IMR-90 (cell line): ENCODE data around the gene RFPL4A. TPM values are rescaled to one million over a fixed set of nuclear protein-coding genes. Genes with fewer than 3 reads are reported as not detected.

Experiments used
- ATAC-seq: fragments of 200-7000 bp; cut with Tn5 transposase; 2 replicates; pipeline ENCODE4 v1.9.1; 2020; ENCODE audit warnings: low read depth, mild to moderate bottlenecking, moderate library complexity
- BruUV-seq: library from RNA; stranded (reverse); fragments of 400-500 nt; replicated peaks from 2 replicates; lab custom pipeline; 2021; lab: Mats Ljungman, UMichigan
- CTCF ChIA-PET: fragments of 300-600 bp; formaldehyde crosslinking; extraction: SDS; loops from one replicate; lab custom pipeline; 2021; ENCODE audit warnings: antibody characterized with exemption; lab: Yijun Ruan, JAX
- POLR2A ChIA-PET: fragments of 300-600 bp; sonication (Branson Sonifier 250); formaldehyde crosslinking; loops from one replicate; lab custom pipeline; 2022; ENCODE audit warnings: antibody characterized with exemption; ENCODE audit not compliant: unreplicated experiment; lab: Charles Lee
- DNase-seq: peaks from one replicate; pipeline ENCODE4 v3.0.0; 2013
- H2AFZ ChIP-seq: replicated peaks from 2 replicates; pipeline ENCODE3; 2013; ENCODE audit warnings: low read length, mild to moderate bottlenecking; ENCODE audit not compliant: poor library complexity
- H2AK5ac ChIP-seq: 2 replicates; pipeline ENCODE4 v1.6.1; 2013; ENCODE audit warnings: low read depth, low read length, inconsistent platforms
- H2AK9ac ChIP-seq: replicated peaks from 2 replicates; pipeline ENCODE3; 2013; ENCODE audit warnings: mild to moderate bottlenecking, low read depth, low read length, moderate library complexity; ENCODE audit not compliant: poor library complexity
- H2BK120ac ChIP-seq: 2 replicates; pipeline ENCODE4 v1.6.1; 2013; ENCODE audit warnings: low read depth, low read length, inconsistent platforms
- H2BK15ac ChIP-seq: 3 replicates; pipeline ENCODE4 v1.6.1; 2013; ENCODE audit warnings: low read depth, low read length, inconsistent platforms
- H2BK20ac ChIP-seq: 2 replicates; pipeline ENCODE4 v1.6.1; 2013; ENCODE audit warnings: low read depth, mild to moderate bottlenecking, inconsistent platforms, low read length, moderate library complexity
- H2BK5ac ChIP-seq: 2 replicates; pipeline ENCODE4 v1.6.1; 2013; ENCODE audit warnings: mild to moderate bottlenecking, low read depth, low read length, inconsistent platforms; ENCODE audit not compliant: poor library complexity, severe bottlenecking
- H3K14ac ChIP-seq: replicated peaks from 2 replicates; pipeline ENCODE4 v1.6.1; 2013; ENCODE audit warnings: low read depth, low read length, inconsistent platforms
- H3K18ac ChIP-seq: 2 replicates; pipeline ENCODE4 v1.6.1; 2013; ENCODE audit warnings: low read depth, low read length, control low read depth
- H3K23ac ChIP-seq: 2 replicates; pipeline ENCODE4 v1.6.1; 2013; ENCODE audit warnings: low read depth, low read length, inconsistent platforms
- H3K27ac ChIP-seq: 2 replicates; pipeline ENCODE4 v1.5.1; 2013; ENCODE audit warnings: mild to moderate bottlenecking, control low read depth, low read length; ENCODE audit not compliant: insufficient read depth
- H3K27me3 ChIP-seq: 2 replicates; pipeline ENCODE4 v1.6.1; 2013; ENCODE audit warnings: low read length; ENCODE audit not compliant: control insufficient read depth, insufficient read depth
- H3K36me3 ChIP-seq: 2 replicates; pipeline ENCODE4 v1.6.1; 2013; ENCODE audit warnings: low read length, mixed read lengths; ENCODE audit not compliant: control insufficient read depth, insufficient read depth
- H3K4ac ChIP-seq: 2 replicates; pipeline ENCODE4 v1.6.1; 2013; ENCODE audit warnings: low read depth, low read length, inconsistent platforms
- H3K4me1 ChIP-seq: 2 replicates; pipeline ENCODE4 v1.6.1; 2013; ENCODE audit warnings: low read length, mixed read lengths; ENCODE audit not compliant: control insufficient read depth, insufficient read depth
- H3K4me2 ChIP-seq: 2 replicates; pipeline ENCODE4 v1.6.1; 2013; ENCODE audit warnings: low read depth, mild to moderate bottlenecking, control low read depth, low read length, moderate library complexity
- H3K4me3 ChIP-seq: 2 replicates; pipeline ENCODE4 v1.5.1; 2013; ENCODE audit warnings: low read depth, mild to moderate bottlenecking, control low read depth, low read length, moderate library complexity; ENCODE audit not compliant: insufficient read depth
- H3K56ac ChIP-seq: 2 replicates; pipeline ENCODE4 v1.6.1; 2013; ENCODE audit warnings: low read length, inconsistent platforms; ENCODE audit not compliant: insufficient read depth; ENCODE audit errors: extremely low read depth
- H3K79me1 ChIP-seq, 2 experiments: 2 replicates each; pipeline ENCODE4 v1.6.1; 2013; ENCODE audit warnings: low read length in 2 of 2, inconsistent platforms in 1 of 2, low read depth in 1 of 2
- H3K9ac ChIP-seq: 2 replicates; pipeline ENCODE4 v1.6.1; 2013; ENCODE audit warnings: low read depth, low read length, control low read depth
- H3K9me1 ChIP-seq: 2 replicates; pipeline ENCODE4 v1.6.1; 2013; ENCODE audit warnings: low read length, inconsistent platforms; ENCODE audit not compliant: insufficient read depth
- H3K9me3 ChIP-seq: 2 replicates; pipeline ENCODE4 v1.6.1; 2013; ENCODE audit warnings: low read length; ENCODE audit not compliant: control insufficient read depth, insufficient read depth
- H4K20me1 ChIP-seq: 2 replicates; pipeline ENCODE4 v1.6.1; 2013; ENCODE audit warnings: low read length, inconsistent platforms; ENCODE audit not compliant: insufficient read depth
- H4K5ac ChIP-seq: 2 replicates; pipeline ENCODE4 v1.6.1; 2013; ENCODE audit warnings: mild to moderate bottlenecking, low read depth, low read length, control low read depth
- H4K8ac ChIP-seq, 2 experiments: 2 replicates each; pipeline ENCODE4 v1.6.1; 2013; ENCODE audit warnings: low read depth in 2 of 2, low read length in 2 of 2, control low read depth in 1 of 2, inconsistent platforms in 1 of 2
- H4K91ac ChIP-seq: 2 replicates; pipeline ENCODE4 v1.6.1; 2013; ENCODE audit warnings: low read depth, low read length, inconsistent platforms; ENCODE audit not compliant: insufficient read depth
- CEBPB ChIP-seq: IDR thresholded peaks from 2 replicates; pipeline ENCODE4 v1.6.1; 2012; ENCODE audit warnings: low read depth, low read length, improper control_type of control experiment
- CHD1 ChIP-seq: IDR thresholded peaks from 2 replicates; pipeline ENCODE4 v1.6.1; 2012; ENCODE audit warnings: low read depth, low read length, improper control_type of control experiment
- FOS ChIP-seq: fragments of 150-350 bp; IDR thresholded peaks from 2 replicates; pipeline ENCODE4 v1.6.1; 2016; ENCODE audit warnings: low read depth, low read length
- MAFK ChIP-seq: IDR thresholded peaks from 2 replicates; pipeline ENCODE4 v1.6.1; 2012; ENCODE audit warnings: low read depth, low read length, improper control_type of control experiment
- MAZ ChIP-seq: IDR thresholded peaks from 2 replicates; pipeline ENCODE4 v1.6.1; 2012; ENCODE audit warnings: low read depth, mild to moderate bottlenecking, low read length, improper control_type of control experiment, moderate library complexity, borderline replicate concordance
- NFE2L2 ChIP-seq: fragments of 150-350 bp; IDR thresholded peaks from 2 replicates; pipeline ENCODE4 v1.6.1; 2016; ENCODE audit warnings: low read depth, mild to moderate bottlenecking, low read length
- POLR2A ChIP-seq: IDR thresholded peaks from 2 replicates; pipeline ENCODE4 v1.6.1; 2012; ENCODE audit warnings: mild to moderate bottlenecking, low read depth, low read length
- RCOR1 ChIP-seq: IDR thresholded peaks from 2 replicates; pipeline ENCODE4 v1.6.1; 2012; ENCODE audit warnings: mild to moderate bottlenecking, low read length, improper control_type of control experiment; ENCODE audit not compliant: insufficient replicate concordance
- RFX5 ChIP-seq: IDR thresholded peaks from 2 replicates; pipeline ENCODE4 v1.8.0; 2012; ENCODE audit warnings: low read depth, mild to moderate bottlenecking, low read length, moderate library complexity
- SMC3 ChIP-seq: fragments of 150-350 bp; IDR thresholded peaks from 2 replicates; pipeline ENCODE4 v1.6.1; 2016; ENCODE audit warnings: low read depth, mild to moderate bottlenecking, antibody characterized with exemption, low read length, moderate library complexity
- WGBS, 2 experiments: methylation state at CpG; one replicate each; pipeline versions ENCODE4 v1.1.5 to v1.1.7; 2013; ENCODE audit warnings: missing lambda C conversion rate in 2 of 2; ENCODE audit not compliant: insufficient read length in 1 of 2; ENCODE audit errors: extremely low coverage in 2 of 2; 5-methylcytosine and 5-hydroxymethylcytosine counted together
- dilution Hi-C: fragments of 300-500 bp; cut with HindIII; formaldehyde crosslinking; loops from one replicate; pipeline ENCODE4 v1.14.3; 2018; ENCODE audit warnings: low sequenced_read_pairs; ENCODE audit not compliant: unreplicated experiment
- in situ Hi-C: fragments of 300-500 bp; cut with MboI; formaldehyde crosslinking; loops from 3 replicates; pipeline ENCODE4 v1.14.3; 2019; ENCODE audit warnings: low sequenced_read_pairs, inconsistent platforms, mixed read lengths
- intact Hi-C: fragments of 100-400 bp; cut with micrococcal nuclease; formaldehyde crosslinking; loops from 2 replicates; pipeline ENCODE4 v1.10.0; 2022
- polyA plus RNA-seq, 3 experiments: library from polyadenylated mRNA; depleted of rRNA; stranded (reverse); fragments of >200 nt; gene quantifications; 2 replicates each; pipeline ENCODE4 v1.2.3, GENCODE V29; 2012; ENCODE audit warnings: low replicate concordance in 1 of 3
- total RNA-seq: library from RNA; depleted of rRNA; stranded (reverse); fragments of >200 nt; gene quantifications from 2 replicates; pipeline ENCODE4 v1.2.3, GENCODE V29; 2012
- TF ChIP-seq, protein P1 (sequence below): fragments of 150-350 bp; IDR thresholded peaks from 2 replicates; pipeline ENCODE4 v1.6.1; 2016; ENCODE audit warnings: low read depth, mild to moderate bottlenecking, low read length, moderate library complexity, borderline replicate concordance
- TF ChIP-seq, protein P2 (sequence below): fragments of 150-350 bp; IDR thresholded peaks from 2 replicates; pipeline ENCODE4 v1.6.1; 2017; ENCODE audit warnings: mild to moderate bottlenecking, antibody characterized with exemption, low read length, low read depth
- TF ChIP-seq, protein P3 (sequence below): conservative IDR thresholded peaks from 2 replicates; pipeline ENCODE4 v1.5.1; 2012; ENCODE audit warnings: mild to moderate bottlenecking, low read depth, low read length, improper control_type of control experiment

The RFPL4A gene
- total and polyA plus RNA-seq, 2 of the 4 experiments (the other 2 are of a cell fraction), result 0.07 TPM; not detected in 1

DNA sequence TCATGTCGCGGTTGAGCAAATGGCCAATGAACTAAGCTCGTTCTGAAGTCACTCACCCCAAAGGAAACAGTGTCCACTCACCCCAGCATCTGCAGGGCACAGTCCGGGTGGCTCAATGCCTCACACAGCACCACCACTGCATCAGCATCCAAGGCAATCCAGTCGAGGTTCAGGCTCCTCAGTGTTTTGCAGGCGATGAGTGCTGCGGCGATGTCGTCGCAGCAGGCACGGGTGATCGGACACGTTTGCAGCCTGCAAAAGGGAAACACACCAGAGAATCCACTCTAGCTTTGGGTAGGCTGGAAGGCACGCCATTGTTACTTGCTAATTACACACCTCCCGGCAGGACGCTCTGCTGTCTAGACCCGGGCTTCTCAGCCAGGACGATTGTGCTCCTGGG is 47.2 kb upstream of the RFPL4A start:
- peaks cover 9% of the 10 kb centered on the region for H3K9me3 ChIP-seq
- H4K5ac ChIP-seq, result no peak overlapping the region

More for the DNA sequence above, 47.2 kb upstream of the RFPL4A start:
- Histone ChIP-seq H2AFZ (no peak overlapping the region), H3K27ac (no peak overlapping the region), H4K8ac (no peak overlapping the region), H3K14ac (no peak overlapping the region), H3K4me3 (no peak overlapping the region), H4K20me1 (no peaks in the 10 kb centered on the region; the same call in 1 of the 2 replicates), H2BK15ac (no peak overlapping the region), H3K4me2 (no peak overlapping the region), H4K91ac (no peak overlapping the region), H3K79me1 (no peaks in the 10 kb centered on the region), H3K4ac (no peak overlapping the region), H2AK9ac (no peak overlapping the region), H3K36me3 (no peaks in the 10 kb centered on the region), H3K23ac (no peak overlapping the region), H2BK20ac (no peak overlapping the region), H3K9ac (no peak overlapping the region), H3K56ac (no peak overlapping the region), H2BK120ac (no peak overlapping the region), H3K9me1 (no peaks in the 10 kb centered on the region), H3K18ac (no peak overlapping the region), H3K27me3 (no peaks in the 10 kb centered on the region), H3K4me1 (no peaks in the 10 kb centered on the region), H2BK5ac (no peak overlapping the region), H2AK5ac (no peak overlapping the region)
- BruUV-seq, result no TSS peak
- dilution Hi-C loops (no loop called here), intact Hi-C loops (no loop called here), in situ Hi-C loops (no loop called here)
- 65% methylated on average over 4 of the region's 18 CpGs; no CpG with 5 or more reads in 1 of the 2 experiments for WGBS, 2 experiments
- no peak for TF ChIP-seq NFE2L2
- TF ChIP-seq, protein P1, sequence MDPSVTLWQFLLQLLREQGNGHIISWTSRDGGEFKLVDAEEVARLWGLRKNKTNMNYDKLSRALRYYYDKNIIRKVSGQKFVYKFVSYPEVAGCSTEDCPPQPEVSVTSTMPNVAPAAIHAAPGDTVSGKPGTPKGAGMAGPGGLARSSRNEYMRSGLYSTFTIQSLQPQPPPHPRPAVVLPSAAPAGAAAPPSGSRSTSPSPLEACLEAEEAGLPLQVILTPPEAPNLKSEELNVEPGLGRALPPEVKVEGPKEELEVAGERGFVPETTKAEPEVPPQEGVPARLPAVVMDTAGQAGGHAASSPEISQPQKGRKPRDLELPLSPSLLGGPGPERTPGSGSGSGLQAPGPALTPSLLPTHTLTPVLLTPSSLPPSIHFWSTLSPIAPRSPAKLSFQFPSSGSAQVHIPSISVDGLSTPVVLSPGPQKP, result no peak
- no peak for TF ChIP-seq CEBPB
- TF ChIP-seq POLR2A, result no peak
- TF ChIP-seq, protein P2, sequence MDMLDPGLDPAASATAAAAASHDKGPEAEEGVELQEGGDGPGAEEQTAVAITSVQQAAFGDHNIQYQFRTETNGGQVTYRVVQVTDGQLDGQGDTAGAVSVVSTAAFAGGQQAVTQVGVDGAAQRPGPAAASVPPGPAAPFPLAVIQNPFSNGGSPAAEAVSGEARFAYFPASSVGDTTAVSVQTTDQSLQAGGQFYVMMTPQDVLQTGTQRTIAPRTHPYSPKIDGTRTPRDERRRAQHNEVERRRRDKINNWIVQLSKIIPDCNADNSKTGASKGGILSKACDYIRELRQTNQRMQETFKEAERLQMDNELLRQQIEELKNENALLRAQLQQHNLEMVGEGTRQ, result no peak
- no peak for TF ChIP-seq MAZ
- no peak for TF ChIP-seq SMC3
- TF ChIP-seq MAFK, result no peak
- TF ChIP-seq, protein P3, sequence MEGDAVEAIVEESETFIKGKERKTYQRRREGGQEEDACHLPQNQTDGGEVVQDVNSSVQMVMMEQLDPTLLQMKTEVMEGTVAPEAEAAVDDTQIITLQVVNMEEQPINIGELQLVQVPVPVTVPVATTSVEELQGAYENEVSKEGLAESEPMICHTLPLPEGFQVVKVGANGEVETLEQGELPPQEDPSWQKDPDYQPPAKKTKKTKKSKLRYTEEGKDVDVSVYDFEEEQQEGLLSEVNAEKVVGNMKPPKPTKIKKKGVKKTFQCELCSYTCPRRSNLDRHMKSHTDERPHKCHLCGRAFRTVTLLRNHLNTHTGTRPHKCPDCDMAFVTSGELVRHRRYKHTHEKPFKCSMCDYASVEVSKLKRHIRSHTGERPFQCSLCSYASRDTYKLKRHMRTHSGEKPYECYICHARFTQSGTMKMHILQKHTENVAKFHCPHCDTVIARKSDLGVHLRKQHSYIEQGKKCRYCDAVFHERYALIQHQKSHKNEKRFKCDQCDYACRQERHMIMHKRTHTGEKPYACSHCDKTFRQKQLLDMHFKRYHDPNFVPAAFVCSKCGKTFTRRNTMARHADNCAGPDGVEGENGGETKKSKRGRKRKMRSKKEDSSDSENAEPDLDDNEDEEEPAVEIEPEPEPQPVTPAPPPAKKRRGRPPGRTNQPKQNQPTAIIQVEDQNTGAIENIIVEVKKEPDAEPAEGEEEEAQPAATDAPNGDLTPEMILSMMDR, result no peak
- TF ChIP-seq RCOR1, result no peak
- no peak for TF ChIP-seq FOS
- no peak for TF ChIP-seq CHD1
- no peak for TF ChIP-seq RFX5
- no peak for ATAC-seq
- ChIA-PET POLR2A (no interaction called here), CTCF (no interaction called here)
- no peak for DNase-seq
